Measurements from ENCODE around the gene SUGCT. TPM values are rescaled to one million over a fixed set of nuclear protein-coding genes. Genes with fewer than 3 reads are reported as not detected.

The SUGCT gene
- polyA plus RNA-seq, 1 of the 3 experiments (the other 2 are of a cell fraction): 53.7 TPM

GRCh38 chr7:40571796-40572195 is 437.0 kb downstream of the SUGCT start:
- ChIA-PET CTCF (interaction anchor here (1.0 to 2.3 kb wide), 5 partner anchors 13 to 1134 kb away, joined by 3 to 4 read pairs (median 4); no protein-coding TSS in a partner anchor), POLR2A (no interaction called here)
- DNase-seq: no peak
- H3K9me2 ChIP-seq: no peaks in the 10 kb centered on the region
- no peaks in the 10 kb centered on the region for H3K27me3 ChIP-seq (ENCODE audit: insufficient read depth)
- H4K20me1 ChIP-seq (ENCODE audit: insufficient read depth): no peaks in the 10 kb centered on the region
- peaks cover 27% of the 10 kb centered on the region for H3F3A ChIP-seq (replicated peaks; ENCODE audit: insufficient read depth)
- peaks cover 10 to 12% of the 10 kb centered on the region in 2 experiments for H3K36me3 ChIP-seq (replicated peaks in 1 of 2; ENCODE audit: control insufficient read depth in 1 of 2, insufficient read depth in 2 of 2, low read length in 1 of 2)
- no peak overlapping the region; the same call in 1 of the 2 replicates for H3K9ac ChIP-seq
- no peaks in the 10 kb centered on the region for H3K9me3 ChIP-seq
- peak overlapping the region; percentile 62 to 81 for H3K27ac ChIP-seq (ENCODE audit: low read depth in 2 of 2, low read length in 1 of 2)
- peak overlapping the region; percentile 29 for H3K4me2 ChIP-seq
- WGBS (ENCODE audit: low lambda C conversion rate): 39% methylated on average over 5 of the region's 5 CpGs
- H3K4me3 ChIP-seq (ENCODE audit: low read depth in 2 of 2, low read length in 1 of 2): no peak overlapping the region; a peak in 1 of 4 replicates
- H3K79me2 ChIP-seq (ENCODE audit: insufficient read depth): peaks cover 84% of the 10 kb centered on the region
- no peak overlapping the region for H2AFZ ChIP-seq (ENCODE audit: low read depth)
- H3K4me1 ChIP-seq (ENCODE audit: control insufficient read depth in 1 of 2, insufficient read depth in 2 of 2, low read depth in 1 of 2, low read length in 1 of 2): peaks cover 17 to 23% of the 10 kb centered on the region in 2 experiments
- TF ChIP-seq RCOR1 (IDR thresholded peaks at IDR 0.05; ENCODE audit: low read length): 0 out of 2 replicates have a peak, but pooled peaks have one; percentile 2
- TF ChIP-seq CHD2 (IDR thresholded peaks at IDR 0.05; ENCODE audit: low read length, partially characterized antibody): no peak
- no peak for TF ChIP-seq MXI1 (IDR thresholded peaks at IDR 0.05; ENCODE audit: low read depth, low read length)
- TF ChIP-seq USF2 (IDR thresholded peaks at IDR 0.05; ENCODE audit: borderline replicate concordance, low read depth, low read length): no peak
- TF ChIP-seq TEAD4 (IDR thresholded peaks at IDR 0.05; ENCODE audit: borderline replicate concordance, insufficient read depth): 0 out of 2 replicates have a peak, but pooled peaks have one; percentile 16
- peak; percentile 73 for TF ChIP-seq TCF12 (IDR thresholded peaks at IDR 0.05)
- TF ChIP-seq, protein P1, sequence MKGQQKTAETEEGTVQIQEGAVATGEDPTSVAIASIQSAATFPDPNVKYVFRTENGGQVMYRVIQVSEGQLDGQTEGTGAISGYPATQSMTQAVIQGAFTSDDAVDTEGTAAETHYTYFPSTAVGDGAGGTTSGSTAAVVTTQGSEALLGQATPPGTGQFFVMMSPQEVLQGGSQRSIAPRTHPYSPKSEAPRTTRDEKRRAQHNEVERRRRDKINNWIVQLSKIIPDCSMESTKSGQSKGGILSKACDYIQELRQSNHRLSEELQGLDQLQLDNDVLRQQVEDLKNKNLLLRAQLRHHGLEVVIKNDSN (IDR thresholded peaks at IDR 0.05; ENCODE audit: borderline replicate concordance, low read depth): no peak
- peak; percentile 60; the same call in 1 of the 2 replicates for TF ChIP-seq SIN3A (IDR thresholded peaks at IDR 0.05; ENCODE audit: borderline replicate concordance, low read depth, low read length)
- TF ChIP-seq, protein P2, sequence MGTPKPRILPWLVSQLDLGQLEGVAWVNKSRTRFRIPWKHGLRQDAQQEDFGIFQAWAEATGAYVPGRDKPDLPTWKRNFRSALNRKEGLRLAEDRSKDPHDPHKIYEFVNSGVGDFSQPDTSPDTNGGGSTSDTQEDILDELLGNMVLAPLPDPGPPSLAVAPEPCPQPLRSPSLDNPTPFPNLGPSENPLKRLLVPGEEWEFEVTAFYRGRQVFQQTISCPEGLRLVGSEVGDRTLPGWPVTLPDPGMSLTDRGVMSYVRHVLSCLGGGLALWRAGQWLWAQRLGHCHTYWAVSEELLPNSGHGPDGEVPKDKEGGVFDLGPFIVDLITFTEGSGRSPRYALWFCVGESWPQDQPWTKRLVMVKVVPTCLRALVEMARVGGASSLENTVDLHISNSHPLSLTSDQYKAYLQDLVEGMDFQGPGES (IDR thresholded peaks at IDR 0.05; ENCODE audit: low read depth, low read length): no peak
- TF ChIP-seq, protein P3, sequence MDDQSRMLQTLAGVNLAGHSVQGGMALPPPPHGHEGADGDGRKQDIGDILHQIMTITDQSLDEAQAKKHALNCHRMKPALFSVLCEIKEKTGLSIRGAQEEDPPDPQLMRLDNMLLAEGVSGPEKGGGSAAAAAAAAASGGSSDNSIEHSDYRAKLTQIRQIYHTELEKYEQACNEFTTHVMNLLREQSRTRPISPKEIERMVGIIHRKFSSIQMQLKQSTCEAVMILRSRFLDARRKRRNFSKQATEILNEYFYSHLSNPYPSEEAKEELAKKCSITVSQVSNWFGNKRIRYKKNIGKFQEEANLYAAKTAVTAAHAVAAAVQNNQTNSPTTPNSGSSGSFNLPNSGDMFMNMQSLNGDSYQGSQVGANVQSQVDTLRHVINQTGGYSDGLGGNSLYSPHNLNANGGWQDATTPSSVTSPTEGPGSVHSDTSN (IDR thresholded peaks at IDR 0.05): peak; percentile 81
- no peak for TF ChIP-seq NFIC (IDR thresholded peaks at IDR 0.05; ENCODE audit: borderline replicate concordance)
- 0 out of 2 replicates have a peak, but pooled peaks have one; percentile 5 for TF ChIP-seq JUND (IDR thresholded peaks at IDR 0.05)
- TF ChIP-seq ZBTB33 (IDR thresholded peaks at IDR 0.05; ENCODE audit: borderline replicate concordance, low read depth): no peak
- TF ChIP-seq RXRA (IDR thresholded peaks at IDR 0.05; ENCODE audit: borderline replicate concordance, low read depth): no peak
- TF ChIP-seq, protein P4, sequence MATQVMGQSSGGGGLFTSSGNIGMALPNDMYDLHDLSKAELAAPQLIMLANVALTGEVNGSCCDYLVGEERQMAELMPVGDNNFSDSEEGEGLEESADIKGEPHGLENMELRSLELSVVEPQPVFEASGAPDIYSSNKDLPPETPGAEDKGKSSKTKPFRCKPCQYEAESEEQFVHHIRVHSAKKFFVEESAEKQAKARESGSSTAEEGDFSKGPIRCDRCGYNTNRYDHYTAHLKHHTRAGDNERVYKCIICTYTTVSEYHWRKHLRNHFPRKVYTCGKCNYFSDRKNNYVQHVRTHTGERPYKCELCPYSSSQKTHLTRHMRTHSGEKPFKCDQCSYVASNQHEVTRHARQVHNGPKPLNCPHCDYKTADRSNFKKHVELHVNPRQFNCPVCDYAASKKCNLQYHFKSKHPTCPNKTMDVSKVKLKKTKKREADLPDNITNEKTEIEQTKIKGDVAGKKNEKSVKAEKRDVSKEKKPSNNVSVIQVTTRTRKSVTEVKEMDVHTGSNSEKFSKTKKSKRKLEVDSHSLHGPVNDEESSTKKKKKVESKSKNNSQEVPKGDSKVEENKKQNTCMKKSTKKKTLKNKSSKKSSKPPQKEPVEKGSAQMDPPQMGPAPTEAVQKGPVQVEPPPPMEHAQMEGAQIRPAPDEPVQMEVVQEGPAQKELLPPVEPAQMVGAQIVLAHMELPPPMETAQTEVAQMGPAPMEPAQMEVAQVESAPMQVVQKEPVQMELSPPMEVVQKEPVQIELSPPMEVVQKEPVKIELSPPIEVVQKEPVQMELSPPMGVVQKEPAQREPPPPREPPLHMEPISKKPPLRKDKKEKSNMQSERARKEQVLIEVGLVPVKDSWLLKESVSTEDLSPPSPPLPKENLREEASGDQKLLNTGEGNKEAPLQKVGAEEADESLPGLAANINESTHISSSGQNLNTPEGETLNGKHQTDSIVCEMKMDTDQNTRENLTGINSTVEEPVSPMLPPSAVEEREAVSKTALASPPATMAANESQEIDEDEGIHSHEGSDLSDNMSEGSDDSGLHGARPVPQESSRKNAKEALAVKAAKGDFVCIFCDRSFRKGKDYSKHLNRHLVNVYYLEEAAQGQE (IDR thresholded peaks at IDR 0.05; ENCODE audit: low read depth, low read length): peak; percentile 65
- TF ChIP-seq YY1 (IDR thresholded peaks at IDR 0.05; ENCODE audit: low read depth): no peak
- TF ChIP-seq EZH2phosphoT487 (IDR thresholded peaks at IDR 0.05; ENCODE audit: borderline replicate concordance, low read depth): no peak
- no peak; the same call in 1 of the 2 replicates for TF ChIP-seq MEF2A (IDR thresholded peaks at IDR 0.05; ENCODE audit: borderline replicate concordance, low read depth)
- TF ChIP-seq NRF1 (IDR thresholded peaks at IDR 0.05; ENCODE audit: low read depth, low read length): no peak
- peak; percentile 15; the same call in 1 of the 2 replicates for TF ChIP-seq TAF1 (IDR thresholded peaks at IDR 0.05; ENCODE audit: borderline replicate concordance, low read depth, low read length)
- TF ChIP-seq, protein P5, sequence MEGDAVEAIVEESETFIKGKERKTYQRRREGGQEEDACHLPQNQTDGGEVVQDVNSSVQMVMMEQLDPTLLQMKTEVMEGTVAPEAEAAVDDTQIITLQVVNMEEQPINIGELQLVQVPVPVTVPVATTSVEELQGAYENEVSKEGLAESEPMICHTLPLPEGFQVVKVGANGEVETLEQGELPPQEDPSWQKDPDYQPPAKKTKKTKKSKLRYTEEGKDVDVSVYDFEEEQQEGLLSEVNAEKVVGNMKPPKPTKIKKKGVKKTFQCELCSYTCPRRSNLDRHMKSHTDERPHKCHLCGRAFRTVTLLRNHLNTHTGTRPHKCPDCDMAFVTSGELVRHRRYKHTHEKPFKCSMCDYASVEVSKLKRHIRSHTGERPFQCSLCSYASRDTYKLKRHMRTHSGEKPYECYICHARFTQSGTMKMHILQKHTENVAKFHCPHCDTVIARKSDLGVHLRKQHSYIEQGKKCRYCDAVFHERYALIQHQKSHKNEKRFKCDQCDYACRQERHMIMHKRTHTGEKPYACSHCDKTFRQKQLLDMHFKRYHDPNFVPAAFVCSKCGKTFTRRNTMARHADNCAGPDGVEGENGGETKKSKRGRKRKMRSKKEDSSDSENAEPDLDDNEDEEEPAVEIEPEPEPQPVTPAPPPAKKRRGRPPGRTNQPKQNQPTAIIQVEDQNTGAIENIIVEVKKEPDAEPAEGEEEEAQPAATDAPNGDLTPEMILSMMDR (IDR thresholded peaks at IDR 0.05): no peak

Data from SK-N-SH (cell line).